ENCODE measurements around the gene EXOSC7.

Gene EXOSC7

DNA sequence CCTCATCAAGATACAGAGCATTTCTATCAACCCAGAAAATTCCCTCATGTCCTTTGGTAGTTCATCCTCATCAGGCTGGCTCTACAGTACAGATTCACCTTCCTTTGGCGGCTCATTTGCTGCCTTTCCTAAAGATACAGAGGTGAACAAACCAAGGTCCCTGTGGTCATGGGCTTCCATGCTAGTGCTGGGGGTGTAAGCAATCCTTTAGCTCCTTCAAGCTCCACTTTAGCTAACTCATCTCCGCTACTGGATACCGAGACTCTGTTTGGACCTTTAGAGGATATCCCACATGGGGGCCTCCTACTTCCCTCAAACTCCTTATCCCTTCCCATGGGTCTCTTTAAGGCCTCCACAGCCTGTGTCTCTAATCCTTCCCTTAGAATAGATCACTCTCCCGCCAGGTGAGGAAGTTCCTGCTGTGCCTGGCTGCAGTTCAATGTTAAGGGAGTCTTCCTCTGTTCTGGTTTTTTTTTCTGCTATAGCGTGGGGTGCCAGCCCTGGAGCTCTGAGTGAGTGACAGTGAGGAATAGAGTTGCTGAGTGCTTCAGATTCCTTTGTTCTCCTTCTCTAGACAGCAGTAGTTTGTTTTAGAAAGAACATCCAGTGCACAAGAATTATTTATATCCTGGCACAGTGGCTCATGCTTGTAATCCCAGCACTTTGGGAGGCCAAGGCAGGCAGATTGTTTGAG lies 80.7 kb downstream of the EXOSC7 start:
- no peak for DNase-seq

DNA sequence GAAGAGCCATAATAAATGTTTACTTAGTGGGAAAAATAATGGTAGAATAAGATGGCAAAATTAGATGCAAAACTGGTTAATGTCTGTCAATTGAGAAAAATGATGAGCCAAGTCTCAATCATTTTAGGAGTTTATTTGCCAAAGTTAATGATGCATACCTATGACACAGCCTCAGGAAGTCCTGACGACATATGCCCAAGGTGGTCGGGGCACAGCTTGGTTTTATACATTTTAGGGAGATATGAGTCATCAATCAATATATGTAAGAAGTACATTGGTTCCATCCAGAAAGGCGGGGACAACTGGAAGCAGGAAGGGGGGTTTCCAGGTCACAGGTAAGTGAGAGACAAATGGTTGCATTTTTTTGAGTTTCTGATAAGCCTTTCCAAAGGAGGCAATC lies 81.5 kb downstream of the EXOSC7 start:
- no peak for DNase-seq

GRCh38 chr3:45059132-45059531 lies 83.1 kb downstream of the EXOSC7 start:
- DNase-seq, result no peak

GRCh38 chr3:45060165-45060892 lies 84.3 kb downstream of the EXOSC7 start:
- no peak for DNase-seq

All from activated gamma-delta T cell (primary cell).